Stimulated activated effector memory CD8-positive, alpha-beta T cell treated with anti-CD3 and anti-CD28 coated beads, Interleukin-12 subunit alpha, Interleukin-12 subunit beta, amount 100 ng/mL, for 72 hours (primary cell): ENCODE measurements around the gene CRX.
A peak's percentile ranks its signal among the peaks of the same experiment; 100 is the strongest.
"Not testable (repeated sequence)": the region's sequence is repeated elsewhere in the genome, so short reads cannot be mapped to it uniquely, and the experiment has no call there.

Experiments
- ATAC-seq: fragments of 150-1000 bp; cut with Tn5 transposase; 2 replicates; pipeline ENCODE4 v1.10.0; 2021
- DNase-seq, 2 donors: peaks; one replicate each; pipeline ENCODE4 v3.0.0; 2021 to 2022; ENCODE audit warnings: low spot score in 2 of 2
- H3K27ac Mint-ChIP-seq: one replicate; pipeline ENCODE4 v1.8.0; 2022; ENCODE audit warnings: mild to moderate bottlenecking, mixed read lengths
- H3K36me3 Mint-ChIP-seq: one replicate; pipeline ENCODE4 v1.8.0; 2022; ENCODE audit warnings: mild to moderate bottlenecking, mixed read lengths
- H3K4me1 Mint-ChIP-seq: one replicate; pipeline ENCODE4 v1.8.0; 2022; ENCODE audit warnings: mixed read lengths
- H3K4me3 Mint-ChIP-seq: one replicate; pipeline ENCODE4 v1.8.0; 2022; ENCODE audit warnings: mild to moderate bottlenecking, mixed read lengths
- H3K9me3 Mint-ChIP-seq: one replicate; pipeline ENCODE4 v1.8.0; 2022; ENCODE audit warnings: mixed read lengths

Gene CRX

GRCh38 chr19:47824396-47824795, 2.7 kb downstream of the CRX start:
- Mint-ChIP-seq H3K4me3 (no peak overlapping the region), H3K27ac (no peak overlapping the region), H3K36me3 (no peaks in the 10 kb centered on the region), H3K9me3 (no peaks in the 10 kb centered on the region), H3K4me1 (peaks cover 10% of the 10 kb centered on the region)
- ATAC-seq (no peak), DNase-seq (no peak)

- no peak for DNase-seq
- H3K36me3 Mint-ChIP-seq, result no peaks in the 10 kb centered on the region
- no peak for ATAC-seq
- no peak overlapping the region for H3K4me3 Mint-ChIP-seq
- H3K4me1 Mint-ChIP-seq, result no peaks in the 10 kb centered on the region
- H3K9me3 Mint-ChIP-seq, result no peaks in the 10 kb centered on the region
- H3K27ac Mint-ChIP-seq, result no peak overlapping the region
These were observed 5.1 kb downstream of the CRX start for GRCh38 chr19:47826800-47827199.

- no peaks in the 10 kb centered on the region for H3K4me1 Mint-ChIP-seq
- ATAC-seq, result no peak
- no peak for DNase-seq
- H3K36me3 Mint-ChIP-seq, result no peaks in the 10 kb centered on the region
- H3K27ac Mint-ChIP-seq, result no peak overlapping the region
- H3K9me3 Mint-ChIP-seq, result no peaks in the 10 kb centered on the region
- no peak overlapping the region for H3K4me3 Mint-ChIP-seq
These were observed 11.0 kb downstream of the CRX start for GRCh38 chr19:47832723-47833122.

GRCh38 chr19:47836038-47836437, 14.3 kb downstream of the CRX start:
- DNase-seq (no peak), ATAC-seq (no peak)
- Mint-ChIP-seq H3K4me3 (no peak overlapping the region), H3K4me1 (no peaks in the 10 kb centered on the region), H3K27ac (no peak overlapping the region), H3K36me3 (no peaks in the 10 kb centered on the region), H3K9me3 (no peaks in the 10 kb centered on the region)

GRCh38 chr19:47839411-47839810, 17.7 kb downstream of the CRX start:
- Mint-ChIP-seq H3K36me3 (no peaks in the 10 kb centered on the region), H3K27ac (no peak overlapping the region), H3K9me3 (no peaks in the 10 kb centered on the region), H3K4me1 (peaks cover 7% of the 10 kb centered on the region), H3K4me3 (no peak overlapping the region)
- DNase-seq (no peak), ATAC-seq (no peak)

GRCh38 chr19:47839913-47840312, 18.2 kb downstream of the CRX start:
- H3K36me3 Mint-ChIP-seq, result no peaks in the 10 kb centered on the region
- H3K4me1 Mint-ChIP-seq, result peaks cover 7% of the 10 kb centered on the region
- H3K27ac Mint-ChIP-seq, result no peak overlapping the region
- ATAC-seq (no peak), DNase-seq (no peak)
- H3K9me3 Mint-ChIP-seq, result no peaks in the 10 kb centered on the region
- H3K4me3 Mint-ChIP-seq, result no peak overlapping the region

GRCh38 chr19:47842941-47843340, 21.2 kb downstream of the CRX start:
- H3K9me3 Mint-ChIP-seq, result no peaks in the 10 kb centered on the region
- peak overlapping the region; percentile 38 for H3K27ac Mint-ChIP-seq
- no peak for DNase-seq
- H3K36me3 Mint-ChIP-seq, result no peaks in the 10 kb centered on the region
- H3K4me1 Mint-ChIP-seq, result peaks cover 7% of the 10 kb centered on the region
- H3K4me3 Mint-ChIP-seq, result no peak overlapping the region
- ATAC-seq, result no peak

- peaks cover 16% of the 10 kb centered on the region for H3K4me1 Mint-ChIP-seq
- no peak overlapping the region for H3K4me3 Mint-ChIP-seq
These were observed 26.7 kb downstream of the CRX start for GRCh38 chr19:47848425-47848822.

GRCh38 chr19:47848823-47849473, 27.2 kb downstream of the CRX start:
- Mint-ChIP-seq H3K4me3 (peak overlapping the region; percentile 18), H3K36me3 (no peaks in the 10 kb centered on the region), H3K9me3 (no peaks in the 10 kb centered on the region), H3K27ac (no peak overlapping the region), H3K4me1 (peaks cover 16% of the 10 kb centered on the region)
- DNase-seq (peak in 1 of 2 donors; percentile 54), ATAC-seq (no peak)

More at GRCh38 chr19:47848425-47848822, 26.7 kb downstream of the CRX start:
- DNase-seq (no peak), ATAC-seq (no peak)
- no peaks in the 10 kb centered on the region for H3K9me3 Mint-ChIP-seq
- no peaks in the 10 kb centered on the region for H3K36me3 Mint-ChIP-seq
- H3K27ac Mint-ChIP-seq, result no peak overlapping the region

GRCh38 chr19:47853003-47853402, 31.3 kb downstream of the CRX start:
- H3K9me3 Mint-ChIP-seq, result no peaks in the 10 kb centered on the region
- ATAC-seq, result no peak
- peaks cover 16% of the 10 kb centered on the region for H3K4me1 Mint-ChIP-seq
- no peak overlapping the region for H3K4me3 Mint-ChIP-seq
- H3K36me3 Mint-ChIP-seq, result no peaks in the 10 kb centered on the region
- H3K27ac Mint-ChIP-seq, result no peak overlapping the region
- no peak for DNase-seq

GRCh38 chr19:47854459-47854858, 32.7 kb downstream of the CRX start:
- no peaks in the 10 kb centered on the region for H3K9me3 Mint-ChIP-seq
- DNase-seq, result no peak
- peaks cover 5% of the 10 kb centered on the region for H3K4me1 Mint-ChIP-seq
- no peak overlapping the region for H3K27ac Mint-ChIP-seq
- H3K4me3 Mint-ChIP-seq, result no peak overlapping the region
- no peaks in the 10 kb centered on the region for H3K36me3 Mint-ChIP-seq
- no peak for ATAC-seq

GRCh38 chr19:47858231-47858630, 36.5 kb downstream of the CRX start:
- H3K4me1 Mint-ChIP-seq, H3K4me3 Mint-ChIP-seq, H3K27ac Mint-ChIP-seq, ATAC-seq, DNase-seq, H3K36me3 Mint-ChIP-seq, H3K9me3 Mint-ChIP-seq: not testable (repeated sequence)

GRCh38 chr19:47858646-47859285, 37.0 kb downstream of the CRX start, which contains the start of gene TPRX2:
TPRX2 (plus strand) TSS chr19:47859235; CDS start chr19:47859247, 12 bp downstream.
- H3K27ac Mint-ChIP-seq, H3K4me1 Mint-ChIP-seq, H3K9me3 Mint-ChIP-seq, H3K36me3 Mint-ChIP-seq, DNase-seq, H3K4me3 Mint-ChIP-seq: not testable (repeated sequence)
- ATAC-seq, result peak; percentile 6

- H3K9me3 Mint-ChIP-seq, H3K4me1 Mint-ChIP-seq, H3K4me3 Mint-ChIP-seq, H3K36me3 Mint-ChIP-seq, DNase-seq, H3K27ac Mint-ChIP-seq: not testable (repeated sequence)
- peak; percentile 22 for ATAC-seq
These were observed 38.1 kb downstream of the CRX start for GRCh38 chr19:47859838-47860237.

- Mint-ChIP-seq H3K36me3 (no peaks in the 10 kb centered on the region), H3K9me3 (no peaks in the 10 kb centered on the region), H3K27ac (no peak overlapping the region), H3K4me1 (no peaks in the 10 kb centered on the region), H3K4me3 (no peak overlapping the region)
- no peak for ATAC-seq
- DNase-seq, result no peak
These were observed 39.0 kb downstream of the CRX start for GRCh38 chr19:47860602-47861297.

GRCh38 chr19:47861630-47862029, 39.9 kb downstream of the CRX start:
- Mint-ChIP-seq H3K4me3 (no peak overlapping the region), H3K9me3 (no peaks in the 10 kb centered on the region), H3K36me3 (no peaks in the 10 kb centered on the region), H3K27ac (no peak overlapping the region), H3K4me1 (no peaks in the 10 kb centered on the region)
- DNase-seq (no peak), ATAC-seq (no peak)
